ENCODE data around the gene PSEN1.

- peak; percentile 59 for TF ChIP-seq CTCF (IDR thresholded peaks at IDR 0.05; ENCODE audit: low read depth, low read length, poor library complexity, severe bottlenecking)
- no peak for TF ChIP-seq EZH2phosphoT487 (IDR thresholded peaks at IDR 0.05; ENCODE audit: borderline replicate concordance, low read length)
These were observed 36.9 kb downstream of the PSEN1 start for GRCh38 chr14:73173092-73173735.
